Ishikawa (cell line): Measurements from ENCODE around the gene PDE6A.

Experiments used
- CEBPB ChIP-seq: IDR thresholded peaks from 2 replicates; pipeline ENCODE4 v1.6.1; 2012
- EGR1 ChIP-seq: IDR thresholded peaks from 2 replicates; pipeline ENCODE4 v1.6.1; 2012
- EP300 ChIP-seq: IDR thresholded peaks from 2 replicates; pipeline ENCODE4 v1.6.1; 2012; ENCODE audit warnings: borderline replicate concordance
- MAX ChIP-seq: IDR thresholded peaks from 2 replicates; pipeline ENCODE4 v1.6.1; 2012
- RAD21 ChIP-seq: IDR thresholded peaks from 2 replicates; pipeline ENCODE4 v1.6.1; 2012; ENCODE audit warnings: low read depth
- TAF1 ChIP-seq: IDR thresholded peaks from 2 replicates; pipeline ENCODE4 v1.6.1; 2012; ENCODE audit warnings: low read depth, mild to moderate bottlenecking
- TCF12 ChIP-seq: IDR thresholded peaks from 2 replicates; pipeline ENCODE4 v1.6.1; 2012; ENCODE audit warnings: low read depth
- TEAD4 ChIP-seq: IDR thresholded peaks from 2 replicates; pipeline ENCODE4 v1.6.1; 2012
- YY1 ChIP-seq: IDR thresholded peaks from 2 replicates; pipeline ENCODE4 v1.6.1; 2012; ENCODE audit warnings: low read depth
- ZBTB7A ChIP-seq: IDR thresholded peaks from 2 replicates; pipeline ENCODE4 v1.6.1; 2012; ENCODE audit warnings: low read depth

DNA sequence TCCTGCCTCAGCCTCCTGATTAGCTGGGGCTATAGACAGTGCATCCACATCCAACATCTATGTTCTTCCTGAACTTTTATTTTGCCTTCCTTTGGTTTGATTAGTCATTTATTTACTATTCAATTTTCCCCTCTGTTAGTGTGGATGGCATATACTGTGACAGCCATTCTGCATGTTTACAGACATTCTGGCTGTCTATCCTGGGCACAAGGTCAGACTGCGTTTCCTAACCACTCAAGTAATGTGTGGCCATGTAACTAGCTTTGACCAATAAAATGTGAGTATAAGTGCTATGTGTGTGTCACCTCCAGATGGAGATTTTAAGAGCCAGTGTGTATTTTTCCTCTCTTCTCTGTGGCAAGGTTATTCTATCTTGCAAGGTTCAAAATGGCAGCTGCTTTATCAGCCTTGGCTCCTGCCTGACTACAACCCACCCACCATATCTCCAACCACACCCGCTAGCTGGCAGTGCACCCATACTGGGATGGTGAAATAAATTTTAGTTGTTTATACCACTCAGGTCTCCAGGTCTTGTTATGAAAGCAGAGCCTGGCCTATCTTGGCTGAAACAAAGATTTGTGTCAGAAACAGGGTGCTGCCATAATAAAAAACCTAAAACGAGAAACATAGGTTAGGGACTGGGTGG, 32.2 kb downstream of the PDE6A start:
- no peak for TF ChIP-seq CEBPB
- no peak for TF ChIP-seq EGR1
- TF ChIP-seq YY1: no peak
- TF ChIP-seq MAX: no peak
- no peak for TF ChIP-seq TAF1
- TF ChIP-seq ZBTB7A: no peak
- no peak for TF ChIP-seq TCF12
- TF ChIP-seq EP300: no peak
- no peak for TF ChIP-seq TEAD4
- no peak for TF ChIP-seq RAD21
